ENCODE measurements around the gene RNF39. TPM values are rescaled to one million over a fixed set of nuclear protein-coding genes. Genes with fewer than 3 reads are reported as not detected.

Gene RNF39
- total RNA-seq, 1 experiment from 2014 or later = 0.23 TPM

DNA sequence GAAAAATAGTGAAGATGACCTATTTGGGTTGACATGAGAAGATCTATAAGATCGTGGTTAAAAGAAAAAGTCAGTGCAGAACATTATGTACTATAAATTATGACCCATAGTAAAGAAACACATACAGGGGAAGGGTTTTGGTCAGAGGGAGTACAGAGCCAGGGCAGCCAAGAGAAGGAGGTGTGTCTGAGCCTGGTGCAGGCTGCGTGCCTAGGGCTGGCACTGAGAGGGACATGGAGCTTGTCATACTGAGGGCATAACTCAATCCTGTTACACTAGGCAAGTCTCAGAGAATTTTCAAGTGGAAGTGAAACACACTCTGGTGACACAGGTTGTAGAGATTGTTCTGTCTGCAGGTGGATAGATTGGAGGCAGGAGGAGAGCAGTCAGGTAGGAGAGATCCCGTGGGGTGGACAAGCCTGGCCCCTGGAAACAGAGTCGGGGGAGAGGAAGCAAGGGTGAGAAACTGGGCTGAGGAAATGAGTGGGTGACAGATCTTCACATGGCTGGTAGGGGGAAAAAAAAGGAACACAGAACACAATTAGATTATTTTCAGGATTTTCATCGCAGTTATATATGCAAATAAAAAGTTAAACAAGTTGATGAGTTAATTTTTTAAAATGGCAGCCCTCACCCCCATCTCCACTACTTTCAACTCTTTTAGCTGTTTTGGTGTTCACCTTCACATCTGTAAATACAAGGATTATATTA, 18.5 kb upstream of the RNF39 start:
- peaks cover 28% of the 10 kb centered on the region for H3K4me1 Mint-ChIP-seq (ENCODE audit: low read depth, unreplicated experiment)
- no peaks in the 10 kb centered on the region for H3K9me3 Mint-ChIP-seq (ENCODE audit: unreplicated experiment)
- no peaks in the 10 kb centered on the region for H3K27me3 ChIP-seq (replicated peaks; ENCODE audit: control insufficient read depth, insufficient read depth, low read length)
- H3K36me3 ChIP-seq (ENCODE audit: control insufficient read depth, insufficient read depth, low read length) = no peaks in the 10 kb centered on the region
- no peak overlapping the region for H3K27ac Mint-ChIP-seq (ENCODE audit: unreplicated experiment)
- peaks cover 36% of the 10 kb centered on the region for H3K4me1 ChIP-seq
- no peaks in the 10 kb centered on the region for H3K36me3 Mint-ChIP-seq (ENCODE audit: insufficient read depth, unreplicated experiment)
- intact Hi-C loops (cut with micrococcal nuclease; ENCODE audit: unreplicated experiment) = no loop called here
- no peak for DNase-seq
- no TSS peak for BruUV-seq (replicated peaks)
- no peaks in the 10 kb centered on the region for H3K9me3 ChIP-seq
- ChIA-PET POLR2A (no interaction called here), CTCF (interaction anchor here (0.9 kb wide), 1 partner anchor 9 kb away, joined by 4 read pairs; no protein-coding TSS in a partner anchor)
- TF ChIP-seq, protein P1, sequence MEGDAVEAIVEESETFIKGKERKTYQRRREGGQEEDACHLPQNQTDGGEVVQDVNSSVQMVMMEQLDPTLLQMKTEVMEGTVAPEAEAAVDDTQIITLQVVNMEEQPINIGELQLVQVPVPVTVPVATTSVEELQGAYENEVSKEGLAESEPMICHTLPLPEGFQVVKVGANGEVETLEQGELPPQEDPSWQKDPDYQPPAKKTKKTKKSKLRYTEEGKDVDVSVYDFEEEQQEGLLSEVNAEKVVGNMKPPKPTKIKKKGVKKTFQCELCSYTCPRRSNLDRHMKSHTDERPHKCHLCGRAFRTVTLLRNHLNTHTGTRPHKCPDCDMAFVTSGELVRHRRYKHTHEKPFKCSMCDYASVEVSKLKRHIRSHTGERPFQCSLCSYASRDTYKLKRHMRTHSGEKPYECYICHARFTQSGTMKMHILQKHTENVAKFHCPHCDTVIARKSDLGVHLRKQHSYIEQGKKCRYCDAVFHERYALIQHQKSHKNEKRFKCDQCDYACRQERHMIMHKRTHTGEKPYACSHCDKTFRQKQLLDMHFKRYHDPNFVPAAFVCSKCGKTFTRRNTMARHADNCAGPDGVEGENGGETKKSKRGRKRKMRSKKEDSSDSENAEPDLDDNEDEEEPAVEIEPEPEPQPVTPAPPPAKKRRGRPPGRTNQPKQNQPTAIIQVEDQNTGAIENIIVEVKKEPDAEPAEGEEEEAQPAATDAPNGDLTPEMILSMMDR (IDR thresholded peaks at IDR 0.05; ENCODE audit: insufficient read depth in 1 of 2, low read depth in 1 of 2, low read length in 1 of 2, severe bottlenecking in 1 of 2, unreplicated experiment in 1 of 2) = no peak
- peaks cover 9% of the 10 kb centered on the region for H3K27me3 Mint-ChIP-seq (ENCODE audit: insufficient read depth, unreplicated experiment)
- H3K4me3 Mint-ChIP-seq (ENCODE audit: unreplicated experiment) = no peak overlapping the region
- no peak overlapping the region for H3K4me3 ChIP-seq (ENCODE audit: low read depth, low read length)

DNA sequence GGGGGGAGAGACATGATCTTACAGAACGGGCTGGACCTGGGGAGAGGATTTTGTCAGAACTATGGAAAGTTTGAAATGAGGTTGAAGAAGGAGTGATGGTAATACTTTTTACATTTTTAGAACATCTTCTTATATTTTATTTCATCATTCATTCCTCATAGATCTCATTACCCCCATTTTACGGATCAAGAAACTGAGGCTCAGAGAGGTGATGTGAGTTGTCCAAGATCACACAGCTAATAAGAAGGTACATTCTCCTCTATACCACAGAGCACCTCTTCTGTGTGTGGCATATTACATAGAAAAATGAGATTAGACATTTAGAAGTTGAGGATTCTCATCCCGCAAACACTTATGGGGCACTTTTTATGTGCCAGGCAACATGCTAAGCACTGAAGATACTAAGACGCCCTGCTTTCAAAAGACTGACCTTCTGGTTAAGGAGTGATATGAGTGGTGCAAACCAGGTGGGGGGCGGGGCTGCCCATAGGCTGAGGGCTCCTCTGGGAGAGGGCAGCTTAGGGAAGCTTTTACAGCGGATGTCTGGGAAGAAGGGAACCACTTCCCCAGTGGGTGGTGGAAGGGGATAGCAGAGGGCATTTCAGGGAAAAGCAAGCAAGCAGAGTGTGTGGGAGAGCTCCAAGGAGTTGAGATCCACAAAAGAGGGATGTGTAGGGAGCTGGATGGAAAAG, 17.4 kb upstream of the RNF39 start:
- CTCF ChIA-PET = no interaction called here
- intact Hi-C loops (cut with micrococcal nuclease; ENCODE audit: unreplicated experiment) = no loop called here
- Mint-ChIP-seq H3K36me3 (ENCODE audit: insufficient read depth, unreplicated experiment) (no peaks in the 10 kb centered on the region), H3K27ac (ENCODE audit: unreplicated experiment) (no peak overlapping the region), H3K27me3 (ENCODE audit: insufficient read depth, unreplicated experiment) (peaks cover 13% of the 10 kb centered on the region), H3K9me3 (ENCODE audit: unreplicated experiment) (no peaks in the 10 kb centered on the region), H3K4me3 (ENCODE audit: unreplicated experiment) (no peak overlapping the region), H3K4me1 (ENCODE audit: low read depth, unreplicated experiment) (peaks cover 17% of the 10 kb centered on the region)
- BruUV-seq (replicated peaks) = no TSS peak
- Histone ChIP-seq H3K9me3 (no peaks in the 10 kb centered on the region), H3K4me1 (peaks cover 29% of the 10 kb centered on the region), H3K36me3 (ENCODE audit: control insufficient read depth, insufficient read depth, low read length) (no peaks in the 10 kb centered on the region), H3K27me3 (replicated peaks; ENCODE audit: control insufficient read depth, insufficient read depth, low read length) (no peaks in the 10 kb centered on the region), H3K4me3 (ENCODE audit: low read depth, low read length) (no peak overlapping the region)
- TF ChIP-seq, protein P1 (IDR thresholded peaks at IDR 0.05; ENCODE audit: insufficient read depth in 1 of 2, low read depth in 1 of 2, low read length in 1 of 2, severe bottlenecking in 1 of 2, unreplicated experiment in 1 of 2) = no peak
- DNase-seq = no peak
- POLR2A ChIA-PET = no interaction called here

DNA sequence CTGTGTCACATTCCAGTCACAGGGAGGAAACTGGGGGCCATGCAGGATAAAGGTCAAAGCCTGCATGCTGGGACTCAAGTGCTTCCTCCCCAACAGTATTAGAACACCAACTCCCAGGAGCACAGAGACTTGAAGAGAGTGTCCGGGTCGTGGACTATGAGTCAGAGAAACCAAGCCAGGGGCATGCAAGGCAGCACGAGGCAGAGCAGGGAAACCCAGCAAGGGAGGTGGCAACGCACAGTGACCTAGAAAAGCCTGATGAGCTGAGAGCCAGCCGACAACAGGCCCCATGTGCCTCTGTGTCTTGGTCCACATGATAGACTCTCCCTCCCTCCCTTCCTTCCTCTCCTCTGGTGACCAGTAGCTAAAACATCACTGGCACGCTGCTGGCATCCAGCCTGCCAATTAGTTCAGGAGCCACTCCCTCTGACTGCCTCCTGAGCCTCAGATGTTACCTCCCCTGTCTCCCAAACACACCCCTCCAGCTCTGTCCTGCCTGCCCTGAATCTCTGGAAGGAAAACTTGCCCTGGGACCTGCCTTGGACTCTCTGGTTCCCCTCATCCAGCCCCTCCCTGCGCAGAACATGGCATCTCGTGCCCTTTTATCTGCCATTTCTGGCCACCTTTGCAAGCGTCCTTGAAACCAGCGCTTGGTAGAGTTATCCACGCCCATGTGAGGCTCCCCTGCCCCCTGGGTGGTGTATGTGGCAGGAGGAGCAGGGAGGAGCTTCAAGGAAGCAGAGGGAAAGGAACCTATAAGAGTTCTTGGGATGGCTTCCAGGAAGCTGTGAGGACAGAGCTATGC, 16.2 kb upstream of the RNF39 start:
- DNase-seq = no peak
- Histone ChIP-seq H3K27me3 (replicated peaks; ENCODE audit: control insufficient read depth, insufficient read depth, low read length) (no peaks in the 10 kb centered on the region), H3K36me3 (ENCODE audit: control insufficient read depth, insufficient read depth, low read length) (no peaks in the 10 kb centered on the region), H3K9me3 (no peaks in the 10 kb centered on the region), H3K4me1 (peaks cover 17% of the 10 kb centered on the region), H3K4me3 (ENCODE audit: low read depth, low read length) (no peak overlapping the region)
- H3K36me3 Mint-ChIP-seq (ENCODE audit: insufficient read depth, unreplicated experiment) = no peaks in the 10 kb centered on the region
- CTCF ChIA-PET = interaction anchor here (1.5 kb wide), 1 partner anchor 10 kb away, joined by 4 read pairs; no protein-coding TSS in a partner anchor
- TF ChIP-seq, protein P1 (IDR thresholded peaks at IDR 0.05; ENCODE audit: insufficient read depth in 1 of 2, low read depth in 1 of 2, low read length in 1 of 2, severe bottlenecking in 1 of 2, unreplicated experiment in 1 of 2) = no peak
- no peak overlapping the region for H3K4me3 Mint-ChIP-seq (ENCODE audit: unreplicated experiment)
- intact Hi-C loops (cut with micrococcal nuclease; ENCODE audit: unreplicated experiment) = no loop called here
- H3K27ac Mint-ChIP-seq (ENCODE audit: unreplicated experiment) = no peak overlapping the region
- peaks cover 6% of the 10 kb centered on the region for H3K4me1 Mint-ChIP-seq (ENCODE audit: low read depth, unreplicated experiment)
- POLR2A ChIA-PET = no interaction called here
- H3K27me3 Mint-ChIP-seq (ENCODE audit: insufficient read depth, unreplicated experiment) = peaks cover 13% of the 10 kb centered on the region
- BruUV-seq (replicated peaks) = no TSS peak
- no peaks in the 10 kb centered on the region for H3K9me3 Mint-ChIP-seq (ENCODE audit: unreplicated experiment)
